Neural progenitor cell (in vitro differentiated cells): ENCODE results near the gene KRT20. TPM values are rescaled to one million over a fixed set of nuclear protein-coding genes. Genes with fewer than 3 reads are reported as not detected.
A peak's percentile ranks its signal among the peaks of the same experiment; 100 is the strongest.
"Not testable (repeated sequence)": the region's sequence is repeated elsewhere in the genome, so short reads cannot be mapped to it uniquely, and the experiment has no call there.

Experiments
- DNase-seq: peaks from one replicate; pipeline ENCODE4 v3.0.0-alpha.2; 2016; ENCODE audit warnings: low spot score
- H2AFZ ChIP-seq: fragments of 200-600 bp; sonication (generic); replicated peaks from 2 replicates; pipeline ENCODE4 v1.6.1; 2016; ENCODE audit warnings: antibody characterized with exemption
- H3F3A ChIP-seq: fragments of 200-600 bp; sonication (generic); 2 replicates; pipeline ENCODE4 v1.6.1; 2016; ENCODE audit warnings: antibody characterized with exemption, low read depth
- H3K27ac ChIP-seq: fragments of 200-600 bp; sonication (generic); 2 replicates; pipeline ENCODE4 v1.5.1; 2016; ENCODE audit warnings: mild to moderate bottlenecking
- H3K27me3 ChIP-seq: fragments of 200-600 bp; sonication (generic); 2 replicates; pipeline ENCODE4 v1.6.1; 2016; ENCODE audit warnings: mild to moderate bottlenecking, moderate library complexity
- H3K36me3 ChIP-seq: fragments of 200-600 bp; sonication (generic); 2 replicates; pipeline ENCODE4 v1.5.1; 2016
- H3K4me1 ChIP-seq: fragments of 200-600 bp; sonication (generic); 2 replicates; pipeline ENCODE4 v1.6.1; 2016; ENCODE audit warnings: mixed run types
- H3K4me2 ChIP-seq: fragments of 200-600 bp; sonication (generic); 2 replicates; pipeline ENCODE4 v1.6.1; 2016
- H3K4me3 ChIP-seq: fragments of 200-600 bp; sonication (generic); 2 replicates; pipeline ENCODE4 v1.5.1; 2016
- H3K79me2 ChIP-seq: fragments of 200-600 bp; sonication (generic); 2 replicates; pipeline ENCODE4 v1.6.1; 2016; ENCODE audit warnings: low read depth
- H3K9ac ChIP-seq: fragments of 200-600 bp; sonication (generic); 2 replicates; pipeline ENCODE4 v1.6.1; 2016
- H3K9me3 ChIP-seq: fragments of 200-600 bp; sonication (generic); 2 replicates; pipeline ENCODE4 v1.5.1; 2016; ENCODE audit warnings: low read depth
- H4K20me1 ChIP-seq: fragments of 200-600 bp; sonication (generic); 2 replicates; pipeline ENCODE4 v1.6.1; 2016; ENCODE audit warnings: low read depth
- H3K27ac Mint-ChIP-seq: 3 replicates; pipeline ENCODE4 v1.8.0; 2021; ENCODE audit warnings: mixed read lengths
- H3K27me3 Mint-ChIP-seq: 2 replicates; pipeline ENCODE4 v1.8.0; 2022; ENCODE audit warnings: low read depth, mild to moderate bottlenecking, inconsistent platforms, moderate library complexity, mixed read lengths; ENCODE audit not compliant: insufficient read depth
- H3K36me3 Mint-ChIP-seq: 3 replicates; pipeline ENCODE4 v1.8.0; 2021; ENCODE audit warnings: mixed read lengths
- H3K4me1 Mint-ChIP-seq: 3 replicates; pipeline ENCODE4 v1.8.0; 2021; ENCODE audit warnings: mixed read lengths
- H3K4me3 Mint-ChIP-seq: 3 replicates; pipeline ENCODE4 v1.8.0; 2021; ENCODE audit warnings: mild to moderate bottlenecking, moderate library complexity, mixed read lengths
- H3K9me3 Mint-ChIP-seq: 3 replicates; pipeline ENCODE4 v1.8.0; 2020; ENCODE audit warnings: mixed read lengths
- EZH2 ChIP-seq: fragments of 200-600 bp; sonication (generic); IDR thresholded peaks from 2 replicates; pipeline ENCODE4 v1.6.1; 2017; ENCODE audit warnings: antibody characterized with exemption, mild to moderate bottlenecking, moderate library complexity
- EZH2phosphoT487 ChIP-seq: fragments of 200-600 bp; sonication (generic); IDR thresholded peaks from 2 replicates; pipeline ENCODE4 v1.6.1; 2017; ENCODE audit warnings: antibody characterized with exemption
- total RNA-seq: library from RNA; depleted of rRNA; stranded (reverse); fragments of >200 nt; gene quantifications from 2 replicates; pipeline ENCODE4 v1.2.3, GENCODE V29; 2015; ENCODE audit warnings: low replicate concordance
- TF ChIP-seq, protein P1 (sequence below): fragments of 200-600 bp; sonication (generic); IDR thresholded peaks from 2 replicates; pipeline ENCODE4 v1.5.1; 2017; ENCODE audit warnings: antibody characterized with exemption, mild to moderate bottlenecking

Gene KRT20
- total RNA-seq, 1 donor from 2014 or later, result not detected

DNA sequence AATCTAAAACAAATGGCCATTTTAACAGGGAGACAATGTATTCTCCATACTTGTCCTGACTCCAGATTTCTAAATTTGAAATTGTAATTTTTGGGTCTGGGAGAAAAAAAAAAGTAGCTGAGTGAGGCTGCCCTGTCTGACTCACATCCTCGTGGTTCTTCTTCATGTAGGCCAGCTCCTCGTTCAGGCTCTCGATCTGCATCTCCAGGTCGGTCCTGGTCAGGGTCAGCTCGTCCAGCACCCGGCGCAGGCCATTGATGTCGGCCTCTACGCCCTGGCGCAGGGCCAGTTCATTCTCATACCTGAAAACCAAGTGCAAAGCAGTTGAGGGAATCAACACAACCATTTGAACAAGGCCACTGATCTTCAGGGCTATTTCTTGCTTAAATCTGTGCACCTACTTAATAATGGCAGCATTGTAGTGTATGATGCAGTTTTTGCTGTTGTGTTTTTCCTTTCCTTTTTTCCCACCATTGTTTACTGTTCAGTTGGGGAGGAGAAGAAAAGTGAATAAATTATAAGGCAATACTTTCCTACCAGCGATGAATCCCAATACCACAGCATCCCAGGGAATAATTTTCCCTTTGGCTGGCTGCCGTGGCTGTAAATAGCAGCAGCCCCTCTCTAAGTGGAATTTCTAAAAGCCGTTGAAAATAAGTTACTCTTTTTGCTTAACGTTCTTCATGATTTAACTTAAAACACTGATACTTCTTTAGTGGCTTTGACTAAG is 20.2 kb downstream of the KRT20 start:
- Mint-ChIP-seq H3K36me3 (no peaks in the 10 kb centered on the region), H3K27me3 (no peaks in the 10 kb centered on the region), H3K4me3 (no peak overlapping the region), H3K4me1 (no peaks in the 10 kb centered on the region), H3K27ac (no peak overlapping the region), H3K9me3 (no peaks in the 10 kb centered on the region)
- Histone ChIP-seq H3K4me3 (no peak overlapping the region), H3K27ac (no peak overlapping the region), H2AFZ (no peak overlapping the region), H3K4me1 (no peaks in the 10 kb centered on the region), H3K9me3 (no peaks in the 10 kb centered on the region), H3K36me3 (no peaks in the 10 kb centered on the region), H3K27me3 (no peaks in the 10 kb centered on the region), H4K20me1 (no peaks in the 10 kb centered on the region), H3K9ac (no peak overlapping the region), H3F3A (no peaks in the 10 kb centered on the region), H3K79me2 (no peaks in the 10 kb centered on the region), H3K4me2 (no peak overlapping the region)
- no peak for DNase-seq
- no peak for TF ChIP-seq EZH2
- TF ChIP-seq EZH2phosphoT487, result no peak
- TF ChIP-seq, protein P1, sequence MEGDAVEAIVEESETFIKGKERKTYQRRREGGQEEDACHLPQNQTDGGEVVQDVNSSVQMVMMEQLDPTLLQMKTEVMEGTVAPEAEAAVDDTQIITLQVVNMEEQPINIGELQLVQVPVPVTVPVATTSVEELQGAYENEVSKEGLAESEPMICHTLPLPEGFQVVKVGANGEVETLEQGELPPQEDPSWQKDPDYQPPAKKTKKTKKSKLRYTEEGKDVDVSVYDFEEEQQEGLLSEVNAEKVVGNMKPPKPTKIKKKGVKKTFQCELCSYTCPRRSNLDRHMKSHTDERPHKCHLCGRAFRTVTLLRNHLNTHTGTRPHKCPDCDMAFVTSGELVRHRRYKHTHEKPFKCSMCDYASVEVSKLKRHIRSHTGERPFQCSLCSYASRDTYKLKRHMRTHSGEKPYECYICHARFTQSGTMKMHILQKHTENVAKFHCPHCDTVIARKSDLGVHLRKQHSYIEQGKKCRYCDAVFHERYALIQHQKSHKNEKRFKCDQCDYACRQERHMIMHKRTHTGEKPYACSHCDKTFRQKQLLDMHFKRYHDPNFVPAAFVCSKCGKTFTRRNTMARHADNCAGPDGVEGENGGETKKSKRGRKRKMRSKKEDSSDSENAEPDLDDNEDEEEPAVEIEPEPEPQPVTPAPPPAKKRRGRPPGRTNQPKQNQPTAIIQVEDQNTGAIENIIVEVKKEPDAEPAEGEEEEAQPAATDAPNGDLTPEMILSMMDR, result no peak

DNA sequence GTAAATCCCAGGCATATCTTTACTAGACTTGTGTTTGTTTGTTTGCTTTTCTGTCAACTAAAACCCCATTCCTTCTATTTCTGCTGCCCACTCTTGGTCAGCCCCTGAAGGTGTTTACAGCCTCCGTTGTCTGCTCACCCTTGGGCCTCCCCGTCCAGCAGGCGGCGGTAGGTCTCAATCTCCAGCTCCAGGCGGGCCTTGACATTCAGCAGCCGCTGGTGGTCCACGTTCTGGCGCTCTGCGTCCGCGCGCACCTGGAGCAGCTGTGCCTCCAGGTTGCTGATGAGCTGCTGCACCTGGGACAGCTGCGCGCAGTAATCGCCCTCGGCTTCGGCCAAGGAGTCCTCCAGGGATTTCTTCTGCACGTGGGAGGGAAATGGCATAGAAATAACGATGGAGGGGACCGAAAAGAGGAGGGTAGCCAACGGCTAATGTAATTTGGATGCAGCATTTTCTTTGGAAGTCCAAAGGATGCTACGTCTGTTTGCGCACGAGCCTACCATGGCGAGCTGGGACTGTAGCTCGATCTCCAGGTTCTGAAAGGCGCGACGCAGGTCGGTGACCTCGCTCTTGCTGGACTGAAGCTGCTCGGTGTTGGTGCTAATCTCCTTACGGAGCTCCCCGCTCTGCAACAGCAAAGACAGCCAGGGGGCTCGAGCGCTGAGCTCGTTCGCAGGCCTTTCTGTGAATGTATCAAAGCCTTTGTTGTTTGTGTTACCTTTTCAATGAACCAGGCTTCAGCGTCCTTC is 21.9 kb downstream of the KRT20 start:
- DNase-seq, result peak; percentile 65
- no peak overlapping the region for H3K4me3 ChIP-seq
- Mint-ChIP-seq H3K27ac (no peak overlapping the region), H3K27me3 (peaks cover 6% of the 10 kb centered on the region), H3K4me3 (no peak overlapping the region), H3K36me3 (no peaks in the 10 kb centered on the region), H3K4me1 (no peaks in the 10 kb centered on the region), H3K9me3 (no peaks in the 10 kb centered on the region)
- TF ChIP-seq, protein P1, result peak; percentile 56
- no peak for TF ChIP-seq EZH2
- H3K27me3 ChIP-seq, result no peaks in the 10 kb centered on the region
- H3K27ac ChIP-seq, result no peak overlapping the region
- no peaks in the 10 kb centered on the region for H4K20me1 ChIP-seq
- no peaks in the 10 kb centered on the region for H3K9me3 ChIP-seq
- no peak overlapping the region for H2AFZ ChIP-seq
- no peak overlapping the region for H3K9ac ChIP-seq
- no peaks in the 10 kb centered on the region for H3K4me1 ChIP-seq
- no peak overlapping the region for H3K4me2 ChIP-seq
- H3F3A ChIP-seq, result no peaks in the 10 kb centered on the region
- no peaks in the 10 kb centered on the region for H3K36me3 ChIP-seq
- no peaks in the 10 kb centered on the region for H3K79me2 ChIP-seq

DNA sequence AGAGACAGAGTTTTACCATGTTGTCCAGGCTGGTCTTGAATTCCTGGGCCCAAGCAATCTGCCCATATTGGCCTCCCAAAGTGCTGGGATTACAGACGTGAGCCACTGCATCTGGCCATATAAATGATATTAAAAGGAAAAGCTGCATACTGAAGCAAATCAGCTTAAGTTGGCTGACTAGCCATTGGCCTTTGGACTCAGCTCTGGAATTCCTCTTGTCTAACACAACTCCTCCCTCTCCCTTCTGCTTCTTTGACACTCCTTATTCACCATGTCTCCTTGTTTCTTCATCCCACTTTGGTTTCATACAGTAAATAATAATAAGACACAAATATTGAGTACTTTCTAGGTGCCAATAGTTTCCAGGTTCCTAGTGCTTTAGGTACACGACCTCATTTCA is 25.5 kb downstream of the KRT20 start:
- H3K4me3 ChIP-seq, result no peak overlapping the region
- no peaks in the 10 kb centered on the region for H3K9me3 Mint-ChIP-seq
- H3K27ac Mint-ChIP-seq, result no peak overlapping the region
- H2AFZ ChIP-seq, result no peak overlapping the region
- no peak overlapping the region for H3K27ac ChIP-seq
- H3K36me3 ChIP-seq, result no peaks in the 10 kb centered on the region
- H3K4me2 ChIP-seq, result no peak overlapping the region
- H3F3A ChIP-seq, result no peaks in the 10 kb centered on the region
- no peaks in the 10 kb centered on the region for H3K9me3 ChIP-seq
- H3K4me3 Mint-ChIP-seq, result no peak overlapping the region
- no peak for DNase-seq
- H3K36me3 Mint-ChIP-seq, result no peaks in the 10 kb centered on the region
- H3K9ac ChIP-seq, result no peak overlapping the region
- no peaks in the 10 kb centered on the region for H3K79me2 ChIP-seq
- TF ChIP-seq, protein P1, result no peak
- TF ChIP-seq EZH2phosphoT487 (no peak), EZH2 (no peak)
- H4K20me1 ChIP-seq, result no peaks in the 10 kb centered on the region
- peaks cover 3% of the 10 kb centered on the region for H3K4me1 Mint-ChIP-seq
- no peaks in the 10 kb centered on the region for H3K27me3 ChIP-seq
- no peaks in the 10 kb centered on the region for H3K4me1 ChIP-seq
- H3K27me3 Mint-ChIP-seq, result peaks cover 6% of the 10 kb centered on the region

DNA sequence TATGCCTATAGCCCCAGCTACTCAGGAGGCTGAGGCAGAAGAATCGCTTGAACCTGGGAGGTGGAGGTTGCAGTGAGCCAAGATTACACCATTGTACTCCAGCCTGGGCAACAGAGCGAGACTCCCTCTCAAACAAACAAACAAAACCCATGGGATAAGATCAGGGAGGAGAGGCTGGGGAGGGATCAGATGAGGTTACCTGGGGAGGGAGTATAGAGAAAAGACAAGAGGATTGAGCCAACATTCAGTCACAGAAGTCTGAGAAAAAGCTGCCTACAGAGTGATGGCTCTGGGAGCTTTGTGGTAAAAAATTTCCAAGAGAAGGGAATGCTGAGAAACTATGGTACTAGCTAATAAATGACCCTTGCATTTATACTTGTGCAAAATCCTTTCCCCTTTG is 26.4 kb downstream of the KRT20 start:
- not testable (repeated sequence) for H3K4me1 ChIP-seq, H3K79me2 ChIP-seq, H4K20me1 ChIP-seq, H3K36me3 Mint-ChIP-seq, H3K27me3 Mint-ChIP-seq, H3K36me3 ChIP-seq, H3K4me1 Mint-ChIP-seq, H3K9me3 ChIP-seq, H3K27me3 ChIP-seq, H2AFZ ChIP-seq, H3K27ac ChIP-seq, DNase-seq, H3K27ac Mint-ChIP-seq, H3K9me3 Mint-ChIP-seq, H3K4me2 ChIP-seq, H3K4me3 Mint-ChIP-seq, H3F3A ChIP-seq, H3K4me3 ChIP-seq, H3K9ac ChIP-seq
